ENCODE measurements around the gene TMEM235.

- no peak for TF ChIP-seq CTCF (IDR thresholded peaks at IDR 0.05)
- no peak for TF ChIP-seq POLR2A (IDR thresholded peaks at IDR 0.05)
Observed at GRCh38 chr17:78281249-78281845, 49.9 kb downstream of the TMEM235 start.

All from heart left ventricle (tissue), 13 donors.